Stimulated activated memory B cell treated with anti-CD40 and anti-IgM and Interleukin-4, amounts not matched to agents 10 μg/mL and 1 μg/mL and 100 μg/mL, for 72 hours (primary cell): ENCODE measurements around the gene AGTRAP.

ENCODE experiments used
- ATAC-seq: fragments of 150-1000 bp; cut with Tn5 transposase; 2 replicates; pipeline ENCODE4 v1.10.0; 2021
- H3K27ac Mint-ChIP-seq: one replicate; pipeline ENCODE4 v1.8.0; 2022; ENCODE audit warnings: mild to moderate bottlenecking, mixed read lengths
- H3K27me3 Mint-ChIP-seq: one replicate; pipeline ENCODE4 v1.8.0; 2022; ENCODE audit warnings: mixed read lengths
- H3K36me3 Mint-ChIP-seq: one replicate; pipeline ENCODE4 v1.8.0; 2022; ENCODE audit warnings: mixed read lengths
- H3K4me1 Mint-ChIP-seq: one replicate; pipeline ENCODE4 v1.8.0; 2022; ENCODE audit warnings: mixed read lengths
- H3K4me3 Mint-ChIP-seq: one replicate; pipeline ENCODE4 v1.8.0; 2022; ENCODE audit warnings: mild to moderate bottlenecking, moderate library complexity, mixed read lengths
- H3K9me3 Mint-ChIP-seq: one replicate; pipeline ENCODE4 v1.8.0; 2022; ENCODE audit warnings: mixed read lengths

AGTRAP gene

GRCh38 chr1:11738783-11739182 lies 2.8 kb downstream of the AGTRAP start:
- no peak for ATAC-seq
- no peaks in the 10 kb centered on the region for H3K9me3 Mint-ChIP-seq
- no peaks in the 10 kb centered on the region for H3K36me3 Mint-ChIP-seq
- H3K4me1 Mint-ChIP-seq, result peaks cover 53% of the 10 kb centered on the region
- no peak overlapping the region for H3K27ac Mint-ChIP-seq
- H3K4me3 Mint-ChIP-seq, result no peak overlapping the region
- no peaks in the 10 kb centered on the region for H3K27me3 Mint-ChIP-seq

DNA sequence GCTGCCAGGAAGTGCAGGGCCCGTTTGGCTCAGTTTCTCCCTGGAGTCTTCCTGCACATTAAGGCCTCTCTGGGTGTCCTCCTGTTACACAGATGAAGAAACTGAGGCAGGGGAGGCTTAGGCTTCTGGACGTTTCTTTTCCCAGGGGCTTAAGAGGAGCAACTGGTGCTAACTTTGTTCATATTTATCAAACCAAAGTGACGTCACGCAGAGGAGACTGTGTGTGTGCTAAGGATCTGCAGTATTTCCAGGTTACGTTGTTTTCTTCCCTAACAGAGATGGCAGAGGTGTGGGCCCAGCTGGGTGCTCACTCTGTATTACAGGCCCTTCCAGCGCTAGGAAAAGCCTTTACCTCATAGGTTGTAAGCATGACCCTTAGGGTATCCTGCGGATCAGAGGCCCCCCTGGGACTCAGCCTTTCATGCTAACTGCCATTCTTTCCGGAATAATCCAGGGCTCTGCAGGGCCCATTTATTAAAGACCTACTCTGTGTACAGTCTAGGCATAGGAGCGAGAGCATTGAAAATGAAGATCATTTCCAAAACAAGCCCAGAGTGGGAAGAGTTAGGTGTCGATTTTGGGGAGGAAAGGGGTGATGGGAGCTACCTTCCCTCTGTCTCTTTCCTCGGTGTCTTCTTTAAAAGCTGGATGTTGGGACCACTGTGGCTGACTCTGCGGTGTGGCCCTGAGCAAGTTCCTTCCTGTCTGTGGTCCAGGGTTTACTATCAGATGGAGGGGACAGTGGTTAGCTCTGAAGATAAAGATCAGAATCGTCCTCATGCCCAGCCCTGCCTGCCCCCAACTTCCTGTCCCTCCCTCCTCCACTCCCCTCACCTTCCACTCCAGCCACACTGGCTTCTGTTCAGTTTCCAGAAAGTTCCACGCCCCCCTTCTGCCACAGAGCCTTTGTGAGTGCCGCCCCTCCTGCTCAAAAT lies 4.6 kb downstream of the AGTRAP start:
- Mint-ChIP-seq H3K36me3 (no peaks in the 10 kb centered on the region), H3K4me1 (peaks cover 53% of the 10 kb centered on the region), H3K9me3 (no peaks in the 10 kb centered on the region), H3K4me3 (no peak overlapping the region), H3K27ac (peak overlapping the region; percentile 40), H3K27me3 (no peaks in the 10 kb centered on the region)
- no peak for ATAC-seq

GRCh38 chr1:11741482-11741881 lies 5.5 kb downstream of the AGTRAP start:
- no peaks in the 10 kb centered on the region for H3K9me3 Mint-ChIP-seq
- H3K4me3 Mint-ChIP-seq, result no peak overlapping the region

DNA sequence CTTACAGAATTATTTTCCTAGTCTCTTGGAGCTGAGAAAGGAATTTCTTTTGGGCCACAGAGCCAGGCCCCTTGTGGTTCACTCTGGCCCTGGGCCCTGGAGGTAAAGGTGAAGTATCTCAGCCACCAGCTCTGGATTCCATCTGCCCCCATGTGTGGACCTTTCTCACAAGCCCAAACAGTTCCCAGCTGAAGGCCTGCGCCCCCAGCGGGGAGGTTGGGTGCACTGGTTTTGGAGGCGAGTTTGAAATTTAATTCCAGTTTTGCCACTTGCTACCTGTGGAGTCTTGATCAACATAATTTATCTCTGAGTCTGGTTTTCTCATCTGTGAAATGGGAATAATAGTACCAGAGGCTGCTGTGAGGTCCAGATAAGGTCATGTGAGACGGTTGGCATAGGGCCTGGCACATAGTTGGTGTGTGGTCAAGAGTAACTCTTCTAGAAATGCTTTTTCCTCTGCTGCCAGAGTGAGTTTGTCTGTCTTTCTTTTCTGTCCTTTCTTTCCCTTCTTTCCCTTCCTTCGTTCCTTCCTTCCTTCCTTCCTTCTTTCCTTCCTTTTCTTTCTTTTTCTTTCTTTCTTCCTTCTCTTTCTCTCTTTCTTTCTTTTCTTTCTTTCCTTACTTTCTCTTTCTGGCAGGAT lies 6.1 kb downstream of the AGTRAP start:
- Mint-ChIP-seq H3K4me3 (no peak overlapping the region), H3K27me3 (no peaks in the 10 kb centered on the region), H3K4me1 (peaks cover 43% of the 10 kb centered on the region), H3K36me3 (peaks cover 12% of the 10 kb centered on the region), H3K9me3 (no peaks in the 10 kb centered on the region), H3K27ac (no peak overlapping the region)
- no peak for ATAC-seq

More at GRCh38 chr1:11741482-11741881, 5.5 kb downstream of the AGTRAP start:
- peaks cover 6% of the 10 kb centered on the region for H3K36me3 Mint-ChIP-seq
- peaks cover 47% of the 10 kb centered on the region for H3K4me1 Mint-ChIP-seq
- ATAC-seq, result no peak
- H3K27ac Mint-ChIP-seq, result peak overlapping the region; percentile 40
- H3K27me3 Mint-ChIP-seq, result no peaks in the 10 kb centered on the region

GRCh38 chr1:11744287-11744686 lies 8.4 kb downstream of the AGTRAP start:
- peaks cover 29% of the 10 kb centered on the region for H3K4me1 Mint-ChIP-seq
- no peak overlapping the region for H3K27ac Mint-ChIP-seq
- peaks cover 20% of the 10 kb centered on the region for H3K36me3 Mint-ChIP-seq
- no peak overlapping the region for H3K4me3 Mint-ChIP-seq
- no peaks in the 10 kb centered on the region for H3K27me3 Mint-ChIP-seq
- ATAC-seq, result no peak
- H3K9me3 Mint-ChIP-seq, result no peaks in the 10 kb centered on the region

DNA sequence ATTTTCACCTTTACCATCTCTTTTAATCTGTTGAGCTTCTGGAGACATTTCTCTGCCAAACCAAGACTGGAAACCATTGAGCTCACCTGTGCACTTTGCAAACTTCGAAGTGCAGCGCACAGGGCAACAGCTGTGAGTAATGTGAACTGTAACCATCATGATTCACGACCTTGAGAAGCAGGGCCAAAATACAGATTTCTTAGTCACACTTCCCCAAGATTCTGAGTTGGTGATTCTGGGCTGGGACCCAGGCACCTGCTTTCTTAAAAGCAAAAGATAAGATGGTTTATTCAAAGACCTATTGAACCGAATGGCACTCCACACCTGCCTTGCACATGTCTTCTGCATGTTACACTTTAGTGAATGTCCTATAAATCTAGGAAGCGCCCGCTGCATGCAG lies 10.2 kb downstream of the AGTRAP start:
- Mint-ChIP-seq H3K4me3 (no peak overlapping the region), H3K27ac (peak overlapping the region; percentile 6), H3K4me1 (peaks cover 17% of the 10 kb centered on the region), H3K36me3 (peaks cover 31% of the 10 kb centered on the region), H3K9me3 (no peaks in the 10 kb centered on the region), H3K27me3 (no peaks in the 10 kb centered on the region)
- no peak for ATAC-seq

DNA sequence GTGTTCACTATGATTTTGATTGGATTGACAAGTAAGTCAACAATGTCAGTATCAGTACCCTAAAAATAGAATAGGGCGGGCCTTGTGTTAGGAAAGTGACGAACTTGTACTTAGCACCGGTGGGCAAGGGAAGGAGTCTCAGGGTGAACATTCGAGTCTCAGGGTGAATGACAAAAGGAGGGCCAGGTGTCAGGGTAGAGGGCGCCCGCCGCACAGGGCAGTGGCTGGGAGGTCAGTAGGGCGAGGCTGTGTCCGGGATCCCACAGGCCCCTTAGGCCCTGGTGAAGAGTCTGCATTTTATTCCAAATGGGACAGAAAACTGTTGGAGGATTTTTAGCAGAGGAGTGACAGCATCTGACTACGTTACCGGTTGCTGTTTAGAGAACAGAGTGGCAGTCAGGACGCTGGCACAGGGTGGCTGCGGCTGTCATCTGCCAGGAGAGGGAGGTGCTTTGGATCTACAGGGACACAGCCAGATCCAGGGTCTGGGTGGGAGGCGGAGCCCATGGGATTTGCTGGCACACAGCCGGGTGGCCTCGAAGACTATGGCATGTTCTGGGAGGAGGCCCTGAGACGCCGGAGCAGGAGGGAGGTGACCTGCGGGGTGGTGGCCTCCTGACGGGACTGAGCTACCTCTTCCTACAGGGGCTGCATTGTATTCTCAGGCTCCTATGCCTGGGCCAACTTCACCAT lies 11.0 kb downstream of the AGTRAP start:
- H3K9me3 Mint-ChIP-seq, result no peaks in the 10 kb centered on the region
- ATAC-seq, result no peak
- H3K36me3 Mint-ChIP-seq, result peaks cover 31% of the 10 kb centered on the region
- no peaks in the 10 kb centered on the region for H3K27me3 Mint-ChIP-seq
- peaks cover 13% of the 10 kb centered on the region for H3K4me1 Mint-ChIP-seq
- H3K27ac Mint-ChIP-seq, result peak overlapping the region; percentile 6
- H3K4me3 Mint-ChIP-seq, result no peak overlapping the region

GRCh38 chr1:11748294-11749202 lies 12.6 kb downstream of the AGTRAP start:
- ATAC-seq, result no peak
- Mint-ChIP-seq H3K36me3 (peaks cover 31% of the 10 kb centered on the region), H3K4me3 (no peak overlapping the region)

DNA sequence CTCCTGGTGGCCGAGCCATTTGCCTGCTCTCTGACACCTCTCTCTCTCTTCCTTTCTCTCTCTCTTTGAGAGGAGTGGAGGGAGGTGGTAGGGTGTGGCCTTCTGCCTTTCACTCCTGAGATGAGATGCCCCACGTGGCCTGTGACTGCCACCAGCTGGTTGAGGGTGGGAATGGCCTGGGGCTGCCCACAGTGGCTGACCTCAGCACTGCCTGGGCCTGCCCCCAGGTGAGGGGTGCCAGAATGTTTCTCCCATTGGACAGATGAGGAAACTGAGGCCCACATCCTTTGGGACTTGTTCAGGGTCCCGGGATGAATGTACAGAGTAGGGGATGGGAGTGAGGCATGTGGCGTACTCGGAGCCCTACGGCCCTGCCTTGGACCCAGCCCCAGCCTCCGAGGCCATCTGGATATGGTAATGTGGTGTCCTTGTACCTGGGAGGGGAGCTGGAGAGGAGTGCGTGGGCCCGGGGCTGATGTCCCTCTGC lies 13.3 kb downstream of the AGTRAP start:
- no peaks in the 10 kb centered on the region for H3K27me3 Mint-ChIP-seq
- no peak for ATAC-seq
- H3K4me3 Mint-ChIP-seq, result no peak overlapping the region
- H3K4me1 Mint-ChIP-seq, result peaks cover 6% of the 10 kb centered on the region
- no peaks in the 10 kb centered on the region for H3K9me3 Mint-ChIP-seq
- peaks cover 31% of the 10 kb centered on the region for H3K36me3 Mint-ChIP-seq
- no peak overlapping the region for H3K27ac Mint-ChIP-seq

More at GRCh38 chr1:11748294-11749202, 12.6 kb downstream of the AGTRAP start:
- Mint-ChIP-seq H3K27me3 (no peaks in the 10 kb centered on the region), H3K27ac (no peak overlapping the region), H3K9me3 (no peaks in the 10 kb centered on the region), H3K4me1 (peaks cover 6% of the 10 kb centered on the region)

DNA sequence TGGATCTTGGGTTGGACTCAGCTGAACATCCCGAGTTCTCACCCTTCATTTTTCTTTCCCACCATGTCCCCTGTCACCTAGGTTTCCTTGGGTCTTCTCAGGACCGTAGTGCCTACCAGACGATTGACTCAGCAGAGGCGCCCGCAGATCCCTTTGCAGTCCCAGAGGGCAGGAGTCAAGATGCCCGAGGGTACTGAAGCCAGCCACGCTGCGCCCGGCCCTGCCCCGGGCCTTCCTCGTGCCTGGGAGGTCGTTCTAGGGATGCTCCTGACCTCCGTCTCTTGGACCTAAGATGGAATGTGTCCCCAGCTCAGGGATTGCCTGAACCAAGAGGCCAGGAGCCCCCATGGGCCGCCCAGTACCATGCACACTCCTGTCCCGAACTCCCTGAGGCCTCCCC lies 14.1 kb downstream of the AGTRAP start:
- no peak overlapping the region for H3K4me3 Mint-ChIP-seq
- no peak overlapping the region for H3K27ac Mint-ChIP-seq
- H3K36me3 Mint-ChIP-seq, result peaks cover 31% of the 10 kb centered on the region
- H3K4me1 Mint-ChIP-seq, result peaks cover 6% of the 10 kb centered on the region
- ATAC-seq, result no peak
- no peaks in the 10 kb centered on the region for H3K27me3 Mint-ChIP-seq
- H3K9me3 Mint-ChIP-seq, result no peaks in the 10 kb centered on the region

GRCh38 chr1:11751087-11751486 lies 15.2 kb downstream of the AGTRAP start:
- no peaks in the 10 kb centered on the region for H3K9me3 Mint-ChIP-seq
- H3K4me1 Mint-ChIP-seq, result peaks cover 6% of the 10 kb centered on the region
- no peak for ATAC-seq
- peaks cover 26% of the 10 kb centered on the region for H3K36me3 Mint-ChIP-seq
- peaks cover 6% of the 10 kb centered on the region for H3K27me3 Mint-ChIP-seq
- no peak overlapping the region for H3K27ac Mint-ChIP-seq
- no peak overlapping the region for H3K4me3 Mint-ChIP-seq

GRCh38 chr1:11752359-11753088 lies 16.6 kb downstream of the AGTRAP start:
- ATAC-seq, result no peak
- Mint-ChIP-seq H3K27me3 (peaks cover 21% of the 10 kb centered on the region), H3K4me1 (peaks cover 6% of the 10 kb centered on the region), H3K4me3 (no peak overlapping the region), H3K36me3 (peaks cover 18% of the 10 kb centered on the region), H3K9me3 (no peaks in the 10 kb centered on the region), H3K27ac (no peak overlapping the region)

DNA sequence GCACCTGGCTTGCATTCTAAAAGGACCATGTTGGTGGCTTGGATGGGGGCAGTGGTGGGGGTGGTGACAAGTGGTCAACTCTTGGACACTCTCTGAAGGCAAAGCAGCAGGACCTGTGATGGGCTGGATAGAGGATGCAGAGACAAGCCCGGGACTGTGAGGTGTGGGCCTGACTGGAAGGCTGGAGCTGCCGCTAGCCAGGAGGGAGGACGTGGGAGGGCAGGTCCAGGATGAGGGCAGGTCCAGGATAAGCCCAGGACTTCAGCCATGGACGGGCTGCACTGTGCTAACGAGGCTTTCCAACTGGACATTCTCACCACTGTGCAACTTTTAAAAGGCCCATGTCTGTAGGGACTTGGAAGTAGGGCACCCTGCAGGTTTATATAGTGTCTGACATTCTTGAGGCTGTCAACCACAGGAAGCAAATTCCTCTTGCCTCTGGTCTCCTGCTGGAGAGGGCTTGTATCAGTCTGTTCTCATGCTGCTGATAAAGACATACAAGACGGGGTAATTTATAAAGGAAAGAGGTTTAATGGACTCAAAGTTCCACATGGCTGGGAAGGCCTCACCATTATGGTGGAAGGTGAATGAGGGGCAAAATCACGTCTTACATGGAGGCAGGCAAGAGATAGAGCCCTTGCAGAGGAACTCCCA lies 17.7 kb downstream of the AGTRAP start:
- ATAC-seq, result no peak
- Mint-ChIP-seq H3K27ac (no peak overlapping the region), H3K9me3 (no peaks in the 10 kb centered on the region), H3K27me3 (peaks cover 29% of the 10 kb centered on the region), H3K4me3 (no peak overlapping the region), H3K4me1 (peaks cover 6% of the 10 kb centered on the region), H3K36me3 (peaks cover 17% of the 10 kb centered on the region)
